ENCODE results near the gene PRKCZ.
A peak's percentile ranks its signal among the peaks of the same experiment; 100 is the strongest.

Gene PRKCZ

GRCh38 chr1:2214541-2215241 lies 164.5 kb downstream of the PRKCZ start:
- DNase-seq, result no peak

GRCh38 chr1:2215329-2215728 lies 165.1 kb downstream of the PRKCZ start:
- DNase-seq, result no peak

GRCh38 chr1:2215909-2216766 lies 165.9 kb downstream of the PRKCZ start:
- no peak for DNase-seq

GRCh38 chr1:2216767-2217058 lies 166.5 kb downstream of the PRKCZ start:
- DNase-seq, result no peak

- no peak for DNase-seq
Observed at GRCh38 chr1:2221271-2221670, 171.1 kb downstream of the PRKCZ start.

- no peak for DNase-seq
Observed at GRCh38 chr1:2224170-2224584, 174.0 kb downstream of the PRKCZ start.

- DNase-seq, result no peak
Observed at GRCh38 chr1:2224631-2225428, 174.6 kb downstream of the PRKCZ start.

- no peak for DNase-seq
Observed at GRCh38 chr1:2226525-2227345, 176.5 kb downstream of the PRKCZ start.

- DNase-seq, result peak; percentile 87 to 92
Observed at GRCh38 chr1:2227346-2228156, 177.3 kb downstream of the PRKCZ start.

GRCh38 chr1:2228157-2228594 lies 178.0 kb downstream of the PRKCZ start, which contains the start of gene SKI:
Gene SKI, plus strand, starts transcription at chr1:2228319. Its CDS starts 448 bp downstream, at chr1:2228767.
- no peak for DNase-seq

GRCh38 chr1:2228694-2229036 lies 178.5 kb downstream of the PRKCZ start:
- DNase-seq, result no peak

- peak; percentile 45 to 52 for DNase-seq
Observed at GRCh38 chr1:2229037-2229864, 179.0 kb downstream of the PRKCZ start.

GRCh38 chr1:2229911-2230731 lies 179.9 kb downstream of the PRKCZ start:
- no peak for DNase-seq

- DNase-seq, result peak in 1 of 2 donors; percentile 47
Observed at GRCh38 chr1:2230781-2231531, 180.7 kb downstream of the PRKCZ start.

- DNase-seq, result peak; percentile 73 to 74
Observed at GRCh38 chr1:2231532-2232254, 181.5 kb downstream of the PRKCZ start.

- DNase-seq, result peak in 1 of 2 donors; percentile 23
Observed at GRCh38 chr1:2232255-2232915, 182.2 kb downstream of the PRKCZ start.

- DNase-seq, result no peak
Observed at GRCh38 chr1:2232916-2233438, 182.8 kb downstream of the PRKCZ start.

All from activated CD4-positive, alpha-beta T cell treated with anti-CD3 and anti-CD28 coated beads for 4 hours (primary cell).